HEK293 (cell line): ENCODE results near the gene KIAA0753.

ENCODE experiments used
- CTCF ChIA-PET: fragments of 350-600 bp; formaldehyde crosslinking; extraction: SDS; loops from one replicate; lab custom pipeline; 2021; ENCODE audit warnings: antibody characterized with exemption; lab: Yijun Ruan, JAX
- POLR2A ChIA-PET: fragments of 300-600 bp; formaldehyde crosslinking; extraction: SDS; loops from one replicate; lab custom pipeline; 2020; ENCODE audit warnings: antibody characterized with exemption, inconsistent platforms; lab: Yijun Ruan, JAX
- H3K27ac ChIP-seq: fragments of 200-500 bp; sonication (Bioruptor generic); 2 replicates; pipeline ENCODE4 v1.5.1; 2014; ENCODE audit warnings: low read depth, low read length, control low read depth, inconsistent platforms; ENCODE audit errors: extremely low read depth
- H3K36me3 ChIP-seq, 2 experiments: fragments of 200-500 bp in 1 of 2; sonication (Bioruptor generic) in 1 of 2; 1 replicate in 1 of 2; 2 replicates in 1 of 2; pipeline ENCODE4 v1.5.1; 2014 to 2017; ENCODE audit warnings: inconsistent platforms in 2 of 2, low read length in 2 of 2; ENCODE audit not compliant: control insufficient read depth in 2 of 2, insufficient read depth in 1 of 2
- H3K4me1 ChIP-seq: fragments of 200-500 bp; sonication (Bioruptor generic); 2 replicates; pipeline ENCODE4 v1.5.1; 2014; ENCODE audit warnings: mild to moderate bottlenecking, low read length, inconsistent platforms; ENCODE audit not compliant: control insufficient read depth, insufficient read depth
- H3K4me3 ChIP-seq: 2 replicates; pipeline ENCODE4 v1.5.1; 2011; ENCODE audit warnings: low read depth, mild to moderate bottlenecking, control low read depth, low read length, moderate library complexity
- H3K9me3 ChIP-seq: fragments of 200-500 bp; sonication (Bioruptor generic); 2 replicates; pipeline ENCODE4 v1.5.1; 2014; ENCODE audit warnings: low read depth, low read length, inconsistent platforms; ENCODE audit not compliant: control insufficient read depth, insufficient read depth
- GLI4 ChIP-seq: fragments of 450-650 bp; formaldehyde crosslinking; IDR thresholded peaks from 2 replicates; pipeline ENCODE4 v1.5.1; 2016; ENCODE audit warnings: missing biosample characterization, missing genetic modification characterization
- HOXA7 ChIP-seq: sonication (generic); formaldehyde crosslinking; IDR thresholded peaks from 2 replicates; pipeline ENCODE4 v1.8.1; 2022; ENCODE audit warnings: missing genetic modification reagents, borderline replicate concordance
- PATZ1 ChIP-seq: fragments of 450-650 bp; formaldehyde crosslinking; IDR thresholded peaks from 2 replicates; pipeline ENCODE4 v1.5.1; 2016; ENCODE audit warnings: missing biosample characterization, missing genetic modification characterization
- SCRT1 ChIP-seq: fragments of 450-650 bp; formaldehyde crosslinking; IDR thresholded peaks from 2 replicates; pipeline ENCODE4 v1.5.1; 2016; ENCODE audit warnings: missing biosample characterization, missing genetic modification characterization, borderline replicate concordance
- SCRT2 ChIP-seq: fragments of 450-650 bp; formaldehyde crosslinking; IDR thresholded peaks from 2 replicates; pipeline ENCODE4 v1.5.1; 2016; ENCODE audit warnings: missing biosample characterization, missing genetic modification characterization
- ZBTB44 ChIP-seq: fragments of 450-650 bp; IDR thresholded peaks from 2 replicates; pipeline ENCODE4 v1.5.1; 2018; ENCODE audit warnings: missing biosample characterization, mild to moderate bottlenecking, missing genetic modification characterization
- ZNF114 ChIP-seq: fragments of 450-650 bp; formaldehyde crosslinking; IDR thresholded peaks from 2 replicates; pipeline ENCODE4 v1.5.0; 2017; ENCODE audit warnings: missing biosample characterization, missing genetic modification characterization
- ZNF155 ChIP-seq: fragments of 450-650 bp; formaldehyde crosslinking; IDR thresholded peaks from 2 replicates; pipeline ENCODE4 v1.5.1; 2016; ENCODE audit warnings: missing biosample characterization, missing genetic modification characterization
- ZNF214 ChIP-seq: fragments of 450-650 bp; formaldehyde crosslinking; IDR thresholded peaks from 2 replicates; pipeline ENCODE4 v1.5.1; 2017; ENCODE audit warnings: missing biosample characterization, mild to moderate bottlenecking, missing genetic modification characterization, borderline replicate concordance
- ZNF223 ChIP-seq: fragments of 450-650 bp; formaldehyde crosslinking; IDR thresholded peaks from 2 replicates; pipeline ENCODE4 v1.5.1; 2016; ENCODE audit warnings: missing biosample characterization, missing genetic modification characterization
- ZNF324 ChIP-seq: fragments of 450-650 bp; formaldehyde crosslinking; IDR thresholded peaks from 2 replicates; pipeline ENCODE4 v1.5.1; 2016; ENCODE audit warnings: missing biosample characterization, missing genetic modification characterization
- ZNF423 ChIP-seq: fragments of 450-650 bp; formaldehyde crosslinking; IDR thresholded peaks from 2 replicates; pipeline ENCODE4 v1.5.1; 2016; ENCODE audit warnings: missing biosample characterization, missing genetic modification characterization
- ZNF48 ChIP-seq: fragments of 450-650 bp; formaldehyde crosslinking; IDR thresholded peaks from 2 replicates; pipeline ENCODE4 v1.5.1; 2016; ENCODE audit warnings: missing biosample characterization, missing genetic modification characterization
- ZNF514 ChIP-seq: fragments of 450-650 bp; formaldehyde crosslinking; IDR thresholded peaks from 2 replicates; pipeline ENCODE4 v1.5.1; 2016; ENCODE audit warnings: missing biosample characterization, missing genetic modification characterization
- ZNF639 ChIP-seq: fragments of 450-650 bp; formaldehyde crosslinking; IDR thresholded peaks from 2 replicates; pipeline ENCODE4 v1.5.1; 2016; ENCODE audit warnings: missing biosample characterization, missing genetic modification characterization
- ZNF645 ChIP-seq: fragments of 450-650 bp; formaldehyde crosslinking; IDR thresholded peaks from 2 replicates; pipeline ENCODE4; 2016; ENCODE audit warnings: missing biosample characterization, missing genetic modification characterization
- ZNF654 ChIP-seq: fragments of 450-650 bp; formaldehyde crosslinking; IDR thresholded peaks from 2 replicates; pipeline ENCODE4 v1.5.1; 2016; ENCODE audit warnings: low read depth, missing biosample characterization, missing genetic modification characterization
- ZNF785 ChIP-seq: fragments of 450-650 bp; formaldehyde crosslinking; IDR thresholded peaks from 2 replicates; pipeline ENCODE4 v1.5.1; 2016; ENCODE audit warnings: missing biosample characterization, missing genetic modification characterization

KIAA0753 gene

GRCh38 chr17:6597727-6598126 is 42.8 kb downstream of the KIAA0753 start:
- no peak overlapping the region for H3K4me3 ChIP-seq

GRCh38 chr17:6596941-6597340 is 43.6 kb downstream of the KIAA0753 start:
- ChIA-PET CTCF (interaction anchor here (1.0 kb wide), 1 partner anchor 11 kb away, joined by 3 read pairs; no protein-coding TSS in a partner anchor), POLR2A (no interaction called here)
- Histone ChIP-seq H3K4me1 (no peaks in the 10 kb centered on the region), H3K9me3 (no peaks in the 10 kb centered on the region), H3K4me3 (no peak overlapping the region), H3K36me3 (peaks cover 63 to 96% of the 10 kb centered on the region in 2 experiments), H3K27ac (no peak overlapping the region)
- TF ChIP-seq ZNF214 (tag by site-specific recombination) (no peak), ZNF223 (tag by site-specific recombination) (no peak), PATZ1 (tag by site-specific recombination) (no peak), ZNF155 (tag by site-specific recombination) (no peak), SCRT2 (tag by site-specific recombination) (no peak), ZNF324 (tag by site-specific recombination) (no peak)

More at GRCh38 chr17:6597727-6598126, 42.8 kb downstream of the KIAA0753 start:
- ChIA-PET CTCF (interaction anchor here (0.6 to 1.1 kb wide), 5 partner anchors 11 to 426 kb away, joined by 3 to 4 read pairs (median 3); no protein-coding TSS in a partner anchor), POLR2A (no interaction called here)
- Histone ChIP-seq H3K36me3 (peaks cover 61 to 96% of the 10 kb centered on the region in 2 experiments), H3K9me3 (no peaks in the 10 kb centered on the region), H3K4me1 (no peaks in the 10 kb centered on the region), H3K27ac (no peak overlapping the region)
- TF ChIP-seq ZNF423 (tag by site-specific recombination) (no peak), ZNF114 (tag by site-specific recombination) (no peak), ZNF48 (tag by site-specific recombination) (no peak), ZNF645 (tag by site-specific recombination) (no peak), ZNF654 (tag by site-specific recombination) (no peak), HOXA7 (CRISPR knock-in tag) (no peak), ZNF785 (tag by site-specific recombination) (no peak), SCRT1 (tag by site-specific recombination) (no peak), ZNF639 (tag by site-specific recombination) (no peak), GLI4 (tag by site-specific recombination) (no peak)

GRCh38 chr17:6596511-6596910 is 44.0 kb downstream of the KIAA0753 start:
- H3K36me3 ChIP-seq, result peaks cover 67 to 97% of the 10 kb centered on the region in 2 experiments
- CTCF ChIA-PET, result no interaction called here
- H3K9me3 ChIP-seq, result no peaks in the 10 kb centered on the region

More at GRCh38 chr17:6596511-6596910, 44.0 kb downstream of the KIAA0753 start:
- TF ChIP-seq ZBTB44 (no peak), ZNF514 (tag by site-specific recombination) (no peak)
- Histone ChIP-seq H3K27ac (no peak overlapping the region), H3K4me3 (no peak overlapping the region), H3K4me1 (no peaks in the 10 kb centered on the region)
- POLR2A ChIA-PET, result no interaction called here
